ENCODE measurements around the gene LNPK. TPM values are rescaled to one million over a fixed set of nuclear protein-coding genes. Genes with fewer than 3 reads are reported as not detected.
"Not testable (repeated sequence)": the region's sequence is repeated elsewhere in the genome, so short reads cannot be mapped to it uniquely, and the experiment has no call there.

LNPK gene
- total RNA-seq, 1 donor from 2014 or later, result 33.7 TPM

GRCh38 chr2:175926272-175926671 lies 75.8 kb downstream of the LNPK start:
- Mint-ChIP-seq H3K9me3 (no peaks in the 10 kb centered on the region), H3K36me3 (peaks cover 12% of the 10 kb centered on the region), H3K4me1 (ENCODE audit: unreplicated experiment) (no peaks in the 10 kb centered on the region), H3K27me3 (no peaks in the 10 kb centered on the region), H3K4me3 (no peak overlapping the region), H3K27ac (no peak overlapping the region)
- TF ChIP-seq CTCF (conservative IDR thresholded peaks at IDR 0.05), result no peak
- no peak for DNase-seq (ENCODE audit: extremely low spot score, unreplicated experiment)

GRCh38 chr2:175922160-175922559 lies 79.9 kb downstream of the LNPK start:
- H3K36me3 Mint-ChIP-seq, result peaks cover 9% of the 10 kb centered on the region
- no peaks in the 10 kb centered on the region for H3K27me3 Mint-ChIP-seq
- no peak overlapping the region for H3K27ac Mint-ChIP-seq

GRCh38 chr2:175918935-175919334 lies 83.1 kb downstream of the LNPK start:
- no peak overlapping the region for H3K4me3 Mint-ChIP-seq

More at GRCh38 chr2:175922160-175922559, 79.9 kb downstream of the LNPK start:
- no peak for TF ChIP-seq CTCF (conservative IDR thresholded peaks at IDR 0.05)
- H3K9me3 Mint-ChIP-seq, result no peaks in the 10 kb centered on the region
- H3K4me1 Mint-ChIP-seq (ENCODE audit: unreplicated experiment), result no peaks in the 10 kb centered on the region
- H3K4me3 Mint-ChIP-seq, result no peak overlapping the region
- no peak for DNase-seq (ENCODE audit: extremely low spot score, unreplicated experiment)

GRCh38 chr2:175914846-175915245 lies 87.2 kb downstream of the LNPK start:
- H3K9me3 Mint-ChIP-seq, result no peaks in the 10 kb centered on the region
- no peak overlapping the region for H3K27ac Mint-ChIP-seq
- no peak for TF ChIP-seq CTCF (conservative IDR thresholded peaks at IDR 0.05)
- H3K4me1 Mint-ChIP-seq (ENCODE audit: unreplicated experiment), result no peaks in the 10 kb centered on the region
- no peak overlapping the region for H3K4me3 Mint-ChIP-seq
- H3K36me3 Mint-ChIP-seq, result no peaks in the 10 kb centered on the region
- no peak for DNase-seq (ENCODE audit: extremely low spot score, unreplicated experiment)
- H3K27me3 Mint-ChIP-seq, result peaks cover 3% of the 10 kb centered on the region

More at GRCh38 chr2:175918935-175919334, 83.1 kb downstream of the LNPK start:
- Mint-ChIP-seq H3K9me3 (no peaks in the 10 kb centered on the region), H3K27me3 (no peaks in the 10 kb centered on the region), H3K4me1 (ENCODE audit: unreplicated experiment) (no peaks in the 10 kb centered on the region), H3K36me3 (no peaks in the 10 kb centered on the region), H3K27ac (no peak overlapping the region)
- no peak for DNase-seq (ENCODE audit: extremely low spot score, unreplicated experiment)
- no peak for TF ChIP-seq CTCF (conservative IDR thresholded peaks at IDR 0.05)

- H3K27me3 Mint-ChIP-seq; DNase-seq (ENCODE audit: extremely low spot score, unreplicated experiment); H3K4me3 Mint-ChIP-seq; H3K9me3 Mint-ChIP-seq; H3K36me3 Mint-ChIP-seq; H3K4me1 Mint-ChIP-seq (ENCODE audit: unreplicated experiment); H3K27ac Mint-ChIP-seq: not testable (repeated sequence)
These were observed 88.0 kb downstream of the LNPK start for GRCh38 chr2:175913849-175914743.

- not testable (repeated sequence) for H3K4me3 Mint-ChIP-seq; H3K4me1 Mint-ChIP-seq (ENCODE audit: unreplicated experiment)
These were observed 88.8 kb downstream of the LNPK start for GRCh38 chr2:175913267-175913666.

More at GRCh38 chr2:175913267-175913666, 88.8 kb downstream of the LNPK start:
- H3K9me3 Mint-ChIP-seq; H3K27ac Mint-ChIP-seq; DNase-seq (ENCODE audit: extremely low spot score, unreplicated experiment); H3K27me3 Mint-ChIP-seq; H3K36me3 Mint-ChIP-seq: not testable (repeated sequence)

Measured in type B pancreatic cell (in vitro differentiated cells).